Measurements from ENCODE around the gene NAA15.
"Not testable (repeated sequence)": the region's sequence is repeated elsewhere in the genome, so short reads cannot be mapped to it uniquely, and the experiment has no call there.

Gene NAA15

DNA sequence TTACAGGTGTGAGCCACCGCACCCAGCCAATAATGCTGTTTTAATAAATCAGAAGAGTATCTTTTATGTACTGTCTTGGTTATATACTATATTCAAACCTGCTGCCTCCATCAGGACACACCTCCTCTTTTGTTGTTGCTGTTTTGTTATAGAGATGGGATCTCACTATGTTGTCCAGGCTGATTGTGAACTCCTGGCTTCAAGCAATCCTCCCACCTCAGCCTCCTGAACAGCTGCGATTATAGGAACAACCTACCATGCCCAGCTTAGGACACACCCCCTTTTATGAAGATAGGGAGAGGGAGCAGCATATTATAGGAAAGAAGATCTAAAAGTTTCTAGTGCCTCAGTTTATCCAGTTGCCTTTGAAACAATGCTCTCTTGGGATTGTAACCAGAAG lies 90.4 kb downstream of the NAA15 start:
- H3K4me1 ChIP-seq (ENCODE audit: control insufficient read depth, insufficient read depth, low read length): no peaks in the 10 kb centered on the region
- H3K9ac ChIP-seq (ENCODE audit: low read length): no peak overlapping the region
- H3K9me3 ChIP-seq (ENCODE audit: control insufficient read depth, low read length): no peaks in the 10 kb centered on the region
- peaks cover 3% of the 10 kb centered on the region for H3K36me3 ChIP-seq (ENCODE audit: control insufficient read depth, insufficient read depth, low read length)
- H3K4me3 ChIP-seq (ENCODE audit: low read length): no peak overlapping the region
- H3K27me3 ChIP-seq (ENCODE audit: control insufficient read depth, insufficient read depth, low read length): no peaks in the 10 kb centered on the region

- Histone ChIP-seq H3K9me3 (ENCODE audit: control insufficient read depth, low read length) (no peaks in the 10 kb centered on the region), H3K27me3 (ENCODE audit: control insufficient read depth, insufficient read depth, low read length) (no peaks in the 10 kb centered on the region), H3K4me3 (ENCODE audit: low read length) (no peak overlapping the region), H3K36me3 (ENCODE audit: control insufficient read depth, insufficient read depth, low read length) (peaks cover 3% of the 10 kb centered on the region), H3K9ac (ENCODE audit: low read length) (no peak overlapping the region), H3K4me1 (ENCODE audit: control insufficient read depth, insufficient read depth, low read length) (no peaks in the 10 kb centered on the region)
Measured at GRCh38 chr4:139392797-139393196, 91.5 kb downstream of the NAA15 start.

DNA sequence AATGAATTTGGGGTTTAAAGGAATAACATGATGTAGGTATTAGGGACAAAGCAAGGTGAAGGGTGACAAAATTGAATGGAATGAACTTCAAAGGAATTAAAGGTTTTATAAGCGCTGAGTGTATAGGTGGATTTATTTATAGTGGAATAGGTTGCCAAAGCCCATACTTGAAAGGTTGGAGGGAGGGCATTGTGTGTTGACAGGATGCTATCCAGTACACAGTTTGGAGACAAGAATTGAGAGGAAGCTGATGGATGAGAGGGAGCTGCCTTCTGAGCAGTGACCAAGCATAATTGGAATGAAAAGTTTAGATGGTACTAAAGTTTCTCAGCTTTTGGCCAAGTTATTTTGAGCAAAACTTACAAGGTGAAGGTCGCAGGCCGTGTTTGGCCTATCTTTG lies 100.1 kb downstream of the NAA15 start:
- H3K4me3 ChIP-seq (ENCODE audit: low read length): no peak overlapping the region
- no peaks in the 10 kb centered on the region for H3K27me3 ChIP-seq (ENCODE audit: control insufficient read depth, insufficient read depth, low read length)
- H3K9me3 ChIP-seq (ENCODE audit: control insufficient read depth, low read length): no peaks in the 10 kb centered on the region
- no peaks in the 10 kb centered on the region for H3K4me1 ChIP-seq (ENCODE audit: control insufficient read depth, insufficient read depth, low read length)
- no peaks in the 10 kb centered on the region for H3K36me3 ChIP-seq (ENCODE audit: control insufficient read depth, insufficient read depth, low read length)
- H3K9ac ChIP-seq (ENCODE audit: low read length): no peak overlapping the region

GRCh38 chr4:139402436-139402835 lies 101.1 kb downstream of the NAA15 start:
- Histone ChIP-seq H3K36me3 (ENCODE audit: control insufficient read depth, insufficient read depth, low read length) (no peaks in the 10 kb centered on the region), H3K27me3 (ENCODE audit: control insufficient read depth, insufficient read depth, low read length) (no peaks in the 10 kb centered on the region), H3K9ac (ENCODE audit: low read length) (no peak overlapping the region), H3K4me1 (ENCODE audit: control insufficient read depth, insufficient read depth, low read length) (no peaks in the 10 kb centered on the region), H3K9me3 (ENCODE audit: control insufficient read depth, low read length) (no peaks in the 10 kb centered on the region), H3K4me3 (ENCODE audit: low read length) (no peak overlapping the region)

DNA sequence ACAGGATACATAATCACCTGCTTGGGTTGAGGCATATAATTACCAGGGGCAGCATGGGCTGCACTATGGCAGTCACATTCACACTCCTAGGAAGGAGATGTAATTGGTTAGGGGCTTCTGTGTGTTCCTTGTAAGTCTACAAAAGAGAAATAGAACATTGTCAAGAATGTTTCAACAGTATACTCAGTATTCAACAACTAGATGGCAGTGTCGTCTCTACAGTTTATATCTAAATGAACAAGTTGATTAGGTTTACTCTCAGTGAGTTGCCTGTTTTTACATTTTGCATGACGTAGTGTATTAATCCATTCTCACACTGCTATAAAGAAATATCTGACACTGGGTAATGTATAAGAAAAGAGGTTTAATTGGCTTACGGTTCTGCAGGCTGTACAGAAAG lies 102.2 kb downstream of the NAA15 start:
- H3K9ac ChIP-seq (ENCODE audit: low read length): no peak overlapping the region
- no peaks in the 10 kb centered on the region for H3K36me3 ChIP-seq (ENCODE audit: control insufficient read depth, insufficient read depth, low read length)
- no peak overlapping the region for H3K4me3 ChIP-seq (ENCODE audit: low read length)
- no peaks in the 10 kb centered on the region for H3K4me1 ChIP-seq (ENCODE audit: control insufficient read depth, insufficient read depth, low read length)
- no peaks in the 10 kb centered on the region for H3K27me3 ChIP-seq (ENCODE audit: control insufficient read depth, insufficient read depth, low read length)
- no peaks in the 10 kb centered on the region for H3K9me3 ChIP-seq (ENCODE audit: control insufficient read depth, low read length)

GRCh38 chr4:139410312-139410711 lies 109.0 kb downstream of the NAA15 start:
- no peak overlapping the region for H3K4me3 ChIP-seq (ENCODE audit: low read length)
- H3K36me3 ChIP-seq (ENCODE audit: control insufficient read depth, insufficient read depth, low read length): no peaks in the 10 kb centered on the region
- H3K4me1 ChIP-seq (ENCODE audit: control insufficient read depth, insufficient read depth, low read length): no peaks in the 10 kb centered on the region
- H3K9ac ChIP-seq (ENCODE audit: low read length): no peak overlapping the region
- no peaks in the 10 kb centered on the region for H3K27me3 ChIP-seq (ENCODE audit: control insufficient read depth, insufficient read depth, low read length)
- no peaks in the 10 kb centered on the region for H3K9me3 ChIP-seq (ENCODE audit: control insufficient read depth, low read length)

DNA sequence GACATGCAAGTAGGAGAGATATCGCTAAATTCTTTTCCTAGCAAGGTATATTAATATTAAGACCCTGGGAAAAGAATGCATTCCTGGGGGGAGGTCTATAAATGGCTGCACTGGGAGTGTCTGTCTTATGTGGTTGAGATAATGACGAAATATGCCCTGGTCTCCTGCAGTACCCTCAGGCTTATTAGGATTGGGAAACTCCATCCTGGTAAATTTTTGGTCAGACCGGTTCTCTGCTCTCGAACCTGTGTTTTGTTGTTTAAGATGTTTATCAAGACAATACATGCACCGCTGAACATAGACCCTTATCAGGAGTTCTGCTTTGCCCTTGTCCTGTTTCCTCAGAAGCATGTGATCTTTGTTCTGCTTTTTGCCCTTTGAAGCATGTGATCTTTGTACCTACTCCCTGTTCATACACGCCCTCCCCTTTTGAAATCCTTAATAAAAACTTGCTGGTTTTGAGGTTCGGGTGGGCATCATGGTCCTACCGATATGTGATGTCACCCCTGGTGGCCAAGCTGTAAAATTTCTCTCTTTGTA lies 113.4 kb downstream of the NAA15 start:
- not testable (repeated sequence) for H3K27me3 ChIP-seq (ENCODE audit: control insufficient read depth, insufficient read depth, low read length); H3K4me1 ChIP-seq (ENCODE audit: control insufficient read depth, insufficient read depth, low read length); H3K9ac ChIP-seq (ENCODE audit: low read length); H3K4me3 ChIP-seq (ENCODE audit: low read length); H3K9me3 ChIP-seq (ENCODE audit: control insufficient read depth, low read length); H3K36me3 ChIP-seq (ENCODE audit: control insufficient read depth, insufficient read depth, low read length)

DNA sequence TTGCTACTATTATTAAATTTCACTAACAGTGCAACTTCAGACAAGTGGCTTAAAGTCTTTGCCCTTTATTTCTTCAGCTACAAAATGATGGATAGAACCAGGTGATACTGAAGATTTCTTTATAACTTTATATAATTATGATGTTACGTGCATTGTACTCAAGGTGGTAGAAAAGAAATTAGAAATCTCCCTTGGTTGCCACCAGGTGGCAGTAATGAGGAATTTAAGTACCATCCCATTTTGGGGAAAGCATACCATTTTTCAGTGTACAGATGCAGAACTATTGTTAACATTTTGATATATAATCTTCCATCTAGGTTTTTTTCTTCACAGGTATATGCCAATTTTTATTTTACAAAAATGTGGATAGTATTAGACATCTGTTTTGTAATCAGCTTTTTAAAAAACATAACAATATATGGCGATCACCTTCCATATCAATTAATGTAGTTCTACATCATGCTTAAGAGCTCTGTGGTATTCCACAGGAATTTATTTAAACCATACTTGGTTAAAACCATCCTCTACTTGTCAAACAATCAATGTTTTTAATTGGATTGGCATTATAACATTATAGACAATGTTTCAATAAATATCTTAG lies 114.9 kb downstream of the NAA15 start:
- no peaks in the 10 kb centered on the region for H3K36me3 ChIP-seq (ENCODE audit: control insufficient read depth, insufficient read depth, low read length)

GRCh38 chr4:139419388-139419914 lies 118.1 kb downstream of the NAA15 start:
- H3K36me3 ChIP-seq (ENCODE audit: control insufficient read depth, insufficient read depth, low read length): no peaks in the 10 kb centered on the region
- H3K4me1 ChIP-seq (ENCODE audit: control insufficient read depth, insufficient read depth, low read length): no peaks in the 10 kb centered on the region
- H3K4me3 ChIP-seq (ENCODE audit: low read length): no peak overlapping the region
- no peaks in the 10 kb centered on the region for H3K27me3 ChIP-seq (ENCODE audit: control insufficient read depth, insufficient read depth, low read length)
- no peak overlapping the region for H3K9ac ChIP-seq (ENCODE audit: low read length)
- H3K9me3 ChIP-seq (ENCODE audit: control insufficient read depth, low read length): no peaks in the 10 kb centered on the region

More for the DNA sequence above, 114.9 kb downstream of the NAA15 start:
- Histone ChIP-seq H3K4me1 (ENCODE audit: control insufficient read depth, insufficient read depth, low read length) (no peaks in the 10 kb centered on the region), H3K4me3 (ENCODE audit: low read length) (no peak overlapping the region), H3K27me3 (ENCODE audit: control insufficient read depth, insufficient read depth, low read length) (no peaks in the 10 kb centered on the region), H3K9ac (ENCODE audit: low read length) (no peak overlapping the region), H3K9me3 (ENCODE audit: control insufficient read depth, low read length) (no peaks in the 10 kb centered on the region)

DNA sequence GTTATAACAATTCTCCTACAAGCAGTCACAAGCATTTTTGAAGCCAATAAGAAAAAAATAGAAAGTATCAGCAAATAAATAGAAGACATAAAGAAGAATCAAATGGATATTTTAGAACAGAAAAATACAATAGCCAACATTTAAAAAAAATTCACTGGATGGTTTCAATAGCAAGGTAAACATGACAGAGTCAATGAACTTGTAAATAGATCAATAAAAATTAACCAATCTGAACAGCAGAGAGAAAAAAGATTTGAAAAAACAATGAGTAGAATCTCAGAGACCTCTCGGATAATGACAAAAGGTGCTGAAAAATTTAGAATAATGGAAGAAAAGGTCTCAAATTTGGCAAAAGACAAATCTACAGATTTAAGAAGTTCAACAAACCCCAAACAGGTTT lies 119.3 kb downstream of the NAA15 start:
- no peaks in the 10 kb centered on the region for H3K4me1 ChIP-seq (ENCODE audit: control insufficient read depth, insufficient read depth, low read length)
- H3K9ac ChIP-seq (ENCODE audit: low read length): no peak overlapping the region
- no peaks in the 10 kb centered on the region for H3K36me3 ChIP-seq (ENCODE audit: control insufficient read depth, insufficient read depth, low read length)
- no peak overlapping the region for H3K4me3 ChIP-seq (ENCODE audit: low read length)
- H3K27me3 ChIP-seq (ENCODE audit: control insufficient read depth, insufficient read depth, low read length): no peaks in the 10 kb centered on the region
- H3K9me3 ChIP-seq (ENCODE audit: control insufficient read depth, low read length): no peaks in the 10 kb centered on the region

DNA sequence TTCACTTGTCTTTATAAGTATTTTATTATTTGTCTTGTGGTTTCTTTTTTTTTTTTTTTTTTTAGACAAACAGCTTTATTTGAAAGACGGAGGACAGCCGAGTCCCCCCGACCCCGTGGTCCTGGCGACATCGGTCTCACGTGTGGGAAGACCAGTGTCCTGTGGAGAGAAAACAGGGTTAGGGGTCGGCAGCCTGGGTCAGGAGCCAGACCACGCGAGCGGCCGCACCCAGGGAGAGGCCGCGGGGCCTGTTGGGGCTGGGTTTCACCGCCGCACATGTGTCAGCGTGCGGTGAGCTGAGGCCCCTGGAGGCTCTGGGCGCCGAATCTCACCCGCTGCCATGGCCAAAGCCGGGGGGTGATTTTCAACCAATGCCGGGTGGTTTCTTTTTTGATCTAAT lies 134.8 kb downstream of the NAA15 start:
- Histone ChIP-seq H3K9ac (ENCODE audit: low read length) (no peak overlapping the region), H3K4me3 (ENCODE audit: low read length) (no peak overlapping the region), H3K27me3 (ENCODE audit: control insufficient read depth, insufficient read depth, low read length) (no peaks in the 10 kb centered on the region), H3K36me3 (ENCODE audit: control insufficient read depth, insufficient read depth, low read length) (peaks cover 4% of the 10 kb centered on the region), H3K4me1 (ENCODE audit: control insufficient read depth, insufficient read depth, low read length) (no peaks in the 10 kb centered on the region), H3K9me3 (ENCODE audit: control insufficient read depth, low read length) (no peaks in the 10 kb centered on the region)

GRCh38 chr4:139438141-139438540 lies 136.8 kb downstream of the NAA15 start:
- no peaks in the 10 kb centered on the region for H3K4me1 ChIP-seq (ENCODE audit: control insufficient read depth, insufficient read depth, low read length)
- H3K4me3 ChIP-seq (ENCODE audit: low read length): no peak overlapping the region
- H3K9ac ChIP-seq (ENCODE audit: low read length): no peak overlapping the region
- H3K27me3 ChIP-seq (ENCODE audit: control insufficient read depth, insufficient read depth, low read length): no peaks in the 10 kb centered on the region
- H3K36me3 ChIP-seq (ENCODE audit: control insufficient read depth, insufficient read depth, low read length): peaks cover 4% of the 10 kb centered on the region
- no peaks in the 10 kb centered on the region for H3K9me3 ChIP-seq (ENCODE audit: control insufficient read depth, low read length)

- no peak overlapping the region for H3K4me3 ChIP-seq (ENCODE audit: low read length)
- no peak overlapping the region for H3K9ac ChIP-seq (ENCODE audit: low read length)
- H3K27me3 ChIP-seq (ENCODE audit: control insufficient read depth, insufficient read depth, low read length): no peaks in the 10 kb centered on the region
- H3K9me3 ChIP-seq (ENCODE audit: control insufficient read depth, low read length): no peaks in the 10 kb centered on the region
- no peaks in the 10 kb centered on the region for H3K4me1 ChIP-seq (ENCODE audit: control insufficient read depth, insufficient read depth, low read length)
- peaks cover 4% of the 10 kb centered on the region for H3K36me3 ChIP-seq (ENCODE audit: control insufficient read depth, insufficient read depth, low read length)
Measured at GRCh38 chr4:139441029-139441428, 139.7 kb downstream of the NAA15 start.

All from mucosa of stomach (tissue), 1 donor.